NCI-H2196 (cell line): Measurements from ENCODE around the gene CDH23.
A peak's percentile ranks its signal among the peaks of the same experiment; 100 is the strongest.

Experiments
- DNase-seq: peaks from one replicate; lab custom pipeline; 2025; ENCODE audit not compliant: unreplicated experiment; lab: John Stamatoyannopoulos, UW

CDH23 gene

GRCh38 chr10:71554671-71555070, 158.0 kb downstream of the CDH23 start:
- no peak for DNase-seq

GRCh38 chr10:71555087-71555723, 158.5 kb downstream of the CDH23 start:
- DNase-seq, result no peak

- DNase-seq, result no peak
Measured at GRCh38 chr10:71555724-71556119, 159.0 kb downstream of the CDH23 start.

- no peak for DNase-seq
Measured at GRCh38 chr10:71558991-71559390, 162.3 kb downstream of the CDH23 start.

GRCh38 chr10:71561003-71561574, 164.4 kb downstream of the CDH23 start:
- DNase-seq, result no peak

- DNase-seq, result no peak
Measured at GRCh38 chr10:71562181-71562580, 165.5 kb downstream of the CDH23 start.

- no peak for DNase-seq
Measured at GRCh38 chr10:71562904-71563303, 166.2 kb downstream of the CDH23 start.

GRCh38 chr10:71564194-71564820, 167.6 kb downstream of the CDH23 start:
- DNase-seq, result no peak

- DNase-seq, result no peak
Measured at GRCh38 chr10:71565284-71566000, 168.7 kb downstream of the CDH23 start.

GRCh38 chr10:71567006-71567405, 170.3 kb downstream of the CDH23 start:
- DNase-seq, result no peak

- DNase-seq, result no peak
Measured at GRCh38 chr10:71568896-71569492, 172.3 kb downstream of the CDH23 start.

GRCh38 chr10:71569775-71570588, 173.3 kb downstream of the CDH23 start:
- DNase-seq, result peak; percentile 50

GRCh38 chr10:71571460-71572175, 174.9 kb downstream of the CDH23 start:
- no peak for DNase-seq

GRCh38 chr10:71572962-71573361, 176.2 kb downstream of the CDH23 start:
- no peak for DNase-seq

GRCh38 chr10:71573562-71574518, 177.1 kb downstream of the CDH23 start:
- DNase-seq, result no peak

GRCh38 chr10:71575451-71575850, 178.7 kb downstream of the CDH23 start:
- no peak for DNase-seq

GRCh38 chr10:71575934-71576801, 179.4 kb downstream of the CDH23 start:
- DNase-seq, result no peak

- no peak for DNase-seq
Measured at GRCh38 chr10:71576842-71577241, 180.1 kb downstream of the CDH23 start.
